Kidney capillary endothelial cell (primary cell): Measurements from ENCODE around the gene MYH4.

Experiments
- DNase-seq: peaks from one replicate; pipeline ENCODE4 v3.0.0-alpha.2; 2018; ENCODE audit warnings: low spot score

Gene MYH4

GRCh38 chr17:10469459-10469858, at the start of gene MYH4:
TSS of gene MYH4 (minus strand) at chr17:10469559. CDS start at chr17:10466745, 2,814 bp downstream.
- DNase-seq: no peak

- DNase-seq: no peak
Measured at GRCh38 chr17:10518271-10519037, 49.1 kb upstream of the MYH4 start, which contains the start of gene MYH1. TSS of gene MYH1 (minus strand) at chr17:10518542. CDS start at chr17:10516642, 1,900 bp downstream.

- no peak for DNase-seq
Measured at GRCh38 chr17:10516638-10517037, 47.3 kb upstream of the MYH4 start.

- DNase-seq: no peak
Measured at GRCh38 chr17:10516065-10516464, 46.7 kb upstream of the MYH4 start.

GRCh38 chr17:10513299-10514067, 44.1 kb upstream of the MYH4 start:
- no peak for DNase-seq

GRCh38 chr17:10512856-10513255, 43.5 kb upstream of the MYH4 start:
- no peak for DNase-seq

DNA sequence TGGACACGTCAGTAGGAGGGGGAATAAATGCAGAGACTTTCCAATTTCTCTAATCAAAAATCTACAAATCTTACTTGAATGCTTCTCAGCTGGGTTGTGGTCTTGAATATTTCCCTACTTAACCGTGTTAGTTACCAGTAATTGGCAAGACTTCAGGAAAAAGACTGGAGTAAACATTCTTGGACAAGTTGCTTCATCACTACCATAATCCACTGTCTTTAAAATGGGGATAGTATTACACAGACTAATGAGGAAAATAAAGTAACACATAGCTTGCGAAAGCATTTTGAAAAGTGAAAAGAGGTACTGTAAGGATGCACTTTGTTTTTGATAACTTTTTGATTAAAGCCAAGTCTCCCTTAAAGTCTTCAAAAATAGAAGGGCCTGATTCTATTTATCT, 30.6 kb upstream of the MYH4 start:
- DNase-seq: no peak

DNA sequence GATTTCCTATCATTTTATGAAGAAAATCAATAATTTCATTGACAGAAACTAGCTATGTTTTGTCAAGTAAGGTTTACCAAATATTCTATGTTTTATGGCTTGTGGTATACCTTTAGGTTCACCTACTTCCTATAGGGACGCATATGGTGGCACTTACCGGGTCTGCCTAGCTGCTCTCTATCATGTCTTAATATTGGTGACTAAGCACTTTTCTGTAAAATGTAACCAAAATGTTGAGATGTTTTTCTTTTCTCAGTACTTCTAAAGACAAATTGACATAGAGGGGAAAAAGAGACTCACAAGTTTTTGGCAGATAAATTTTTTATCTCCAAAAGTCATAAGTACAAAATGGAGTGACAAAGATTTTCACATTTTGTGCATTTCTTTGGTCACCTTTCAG, 22.6 kb upstream of the MYH4 start:
- no peak for DNase-seq

- no peak for DNase-seq
Measured at GRCh38 chr17:10482252-10482651, 12.9 kb upstream of the MYH4 start.

GRCh38 chr17:10477701-10478100, 8.3 kb upstream of the MYH4 start:
- no peak for DNase-seq

- DNase-seq: no peak
Measured at GRCh38 chr17:10474536-10474935, 5.2 kb upstream of the MYH4 start.

DNA sequence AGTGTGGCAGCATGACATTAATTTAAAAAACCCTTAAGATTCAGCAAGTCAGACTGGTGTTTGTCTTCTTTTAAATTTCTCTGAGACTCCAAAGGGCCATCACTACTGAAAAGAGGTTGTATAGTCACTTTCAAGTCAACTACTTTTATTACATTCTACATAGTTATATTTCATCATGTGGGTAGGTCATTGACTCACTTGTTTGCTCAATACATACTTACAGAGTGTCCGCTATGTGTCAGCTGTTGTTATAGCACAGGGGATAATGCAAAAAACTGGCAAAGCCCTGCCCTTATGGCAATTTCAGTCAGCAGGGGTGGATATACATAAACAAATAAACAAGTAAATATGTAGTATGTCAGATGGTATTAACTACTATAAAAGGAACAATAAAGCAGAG, 2.5 kb upstream of the MYH4 start:
- DNase-seq: no peak

DNA sequence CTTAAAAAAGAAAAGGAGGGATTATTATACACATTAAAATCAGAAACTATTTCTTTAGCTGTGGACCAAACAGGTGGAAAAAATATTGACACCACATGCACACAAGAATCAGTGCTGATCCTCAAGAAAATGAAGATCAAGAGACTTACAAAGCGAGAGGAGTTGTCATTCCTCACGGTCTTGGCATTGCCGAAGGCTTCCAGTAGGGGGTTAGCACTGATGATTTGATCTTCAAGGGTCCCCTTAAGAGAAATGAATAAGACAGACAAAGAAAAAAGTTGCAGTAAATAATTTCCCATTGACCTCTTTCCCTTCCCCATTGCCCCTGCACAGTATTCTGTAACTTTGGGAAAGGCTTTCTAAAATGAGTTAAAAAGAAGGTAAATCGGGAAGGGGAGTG, 6.0 kb downstream of the MYH4 start:
- no peak for DNase-seq

- DNase-seq: no peak
Measured at GRCh38 chr17:10460062-10460461, 9.3 kb downstream of the MYH4 start.

DNA sequence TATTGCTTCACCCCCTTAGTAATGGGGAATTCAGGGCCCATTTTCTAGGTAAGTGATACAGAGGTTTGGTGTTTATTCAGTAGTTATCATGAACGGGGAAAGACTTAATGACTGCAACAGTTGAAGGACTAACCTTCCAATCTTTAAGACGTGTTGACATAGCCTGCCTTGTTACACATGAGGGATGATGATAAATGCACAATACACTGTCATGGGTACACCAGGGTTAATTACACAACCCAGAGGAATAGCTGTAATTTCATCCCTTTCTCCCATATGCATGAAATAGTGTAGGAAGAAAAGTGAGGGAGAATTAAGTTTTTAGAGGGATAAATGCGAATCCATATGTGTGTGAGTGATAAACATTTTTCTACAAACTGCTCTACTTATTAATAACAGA, 10.7 kb downstream of the MYH4 start:
- no peak for DNase-seq

DNA sequence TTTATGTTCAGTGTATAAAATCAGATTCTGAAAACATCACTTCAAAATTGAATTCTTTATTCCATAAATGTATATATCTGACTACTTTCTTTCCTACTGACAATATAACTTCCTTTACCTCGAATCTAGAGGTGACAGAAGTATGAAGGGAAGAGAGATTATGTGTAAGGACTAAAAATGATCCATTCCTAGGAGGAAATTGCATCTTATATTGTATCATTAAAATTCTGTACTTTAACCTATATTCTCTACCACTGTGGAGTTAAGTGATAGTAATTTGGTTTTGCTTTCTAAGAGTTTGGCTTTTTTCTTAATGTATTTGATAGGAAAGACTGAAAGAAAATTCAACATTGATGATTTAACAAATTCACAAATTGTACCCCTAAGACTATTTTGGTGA, 11.4 kb downstream of the MYH4 start:
- no peak for DNase-seq

DNA sequence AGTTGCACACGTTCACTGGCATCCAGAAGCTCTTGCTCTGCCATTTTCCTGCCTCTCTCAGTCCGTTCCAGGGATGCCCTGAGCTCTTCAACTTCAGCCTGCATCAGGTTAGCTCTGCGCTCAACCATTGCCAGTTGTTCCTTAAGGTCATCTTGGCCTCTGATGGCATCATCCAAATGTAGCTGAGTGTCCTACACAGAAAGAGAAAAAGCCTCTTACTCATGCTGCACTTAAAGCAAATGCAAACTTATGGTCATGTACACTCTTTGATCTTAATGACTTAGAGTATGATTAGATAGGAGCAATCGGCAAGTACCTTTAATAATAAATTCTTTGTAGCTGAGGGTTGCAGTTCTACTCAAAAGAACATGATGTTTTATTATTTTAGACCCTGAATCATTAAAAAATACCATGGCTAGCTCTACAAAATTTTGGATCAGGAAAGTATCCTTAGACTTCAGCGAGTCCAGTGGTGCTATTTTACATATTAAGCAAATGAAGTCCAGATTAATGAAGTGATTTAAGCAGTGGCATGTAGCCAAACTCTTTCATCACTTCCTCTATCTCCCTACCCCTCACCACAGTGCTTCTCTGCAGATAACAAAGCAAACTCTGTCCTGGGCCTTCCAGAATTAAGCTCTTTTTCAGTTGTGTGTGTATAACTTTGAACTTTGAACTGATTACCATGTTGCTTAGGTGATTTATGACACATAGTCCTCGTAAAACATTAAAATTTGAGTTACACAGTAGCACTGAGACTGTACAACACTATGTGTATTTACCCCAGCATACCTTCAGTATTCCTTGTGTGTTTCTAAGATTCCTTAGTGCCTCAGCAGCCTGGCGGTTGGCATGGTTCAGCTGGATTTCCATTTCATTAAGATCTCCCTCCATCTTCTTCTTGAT, 22.1 kb downstream of the MYH4 start:
- DNase-seq: no peak

DNA sequence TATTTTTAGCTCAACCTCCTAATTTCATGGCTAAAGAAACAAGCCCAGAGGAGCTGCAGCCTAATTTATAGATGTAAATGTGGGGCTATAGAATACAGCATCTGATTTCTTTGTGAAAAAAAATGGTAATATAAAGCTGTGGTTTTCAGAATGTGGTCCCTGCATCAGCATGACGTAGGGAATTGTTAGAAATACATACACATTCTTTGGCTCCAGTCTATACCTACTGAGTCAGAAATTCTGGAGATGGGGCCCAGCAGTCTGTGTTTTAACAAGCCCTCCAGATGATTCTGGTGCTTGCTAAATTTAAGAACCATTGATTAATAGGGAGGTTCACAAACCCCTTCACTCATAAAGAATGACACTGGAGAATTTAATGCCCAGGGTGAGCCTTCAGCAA, 29.5 kb downstream of the MYH4 start:
- no peak for DNase-seq

GRCh38 chr17:10435096-10435495, 34.3 kb downstream of the MYH4 start:
- DNase-seq: no peak

- DNase-seq: no peak
Measured at GRCh38 chr17:10429421-10430045, 39.8 kb downstream of the MYH4 start.

DNA sequence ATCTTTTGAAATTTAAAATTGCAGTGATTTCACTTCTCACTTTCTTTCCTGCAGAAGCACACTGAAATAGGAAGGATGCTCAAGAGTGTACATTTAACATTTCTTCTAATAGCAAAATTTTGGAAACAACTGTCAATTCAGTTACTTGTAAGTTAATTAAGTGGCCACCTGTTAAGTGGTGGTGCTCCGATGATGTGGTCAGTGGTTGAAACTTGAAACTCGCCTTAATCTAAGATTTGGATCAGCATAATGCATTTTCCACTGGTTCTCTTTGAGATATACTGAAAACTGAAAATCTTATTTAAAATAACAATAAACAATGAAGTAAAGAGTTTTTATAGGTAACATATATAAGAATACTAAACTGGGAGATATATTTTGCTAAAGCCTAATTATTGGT, 40.6 kb downstream of the MYH4 start:
- no peak for DNase-seq
